ENCODE data around the gene DLG2. TPM values are rescaled to one million over a fixed set of nuclear protein-coding genes. Genes with fewer than 3 reads are reported as not detected.
"Not testable (repeated sequence)": the region's sequence is repeated elsewhere in the genome, so short reads cannot be mapped to it uniquely, and the experiment has no call there.

The DLG2 gene
- total RNA-seq, 1 donor from 2014 or later = 2.4 TPM

GRCh38 chr11:84993386-84993785, 633.8 kb downstream of the DLG2 start:
- Mint-ChIP-seq H3K27ac (no peak overlapping the region), H3K4me3 (ENCODE audit: low read depth) (no peak overlapping the region), H3K27me3 (no peaks in the 10 kb centered on the region), H3K9me3 (ENCODE audit: low read depth) (peaks cover 3% of the 10 kb centered on the region), H3K4me1 (ENCODE audit: low read depth) (no peaks in the 10 kb centered on the region), H3K36me3 (ENCODE audit: insufficient read depth) (no peaks in the 10 kb centered on the region)
- DNase-seq (ENCODE audit: low spot score, unreplicated experiment) = no peak
- TF ChIP-seq CTCF (IDR thresholded peaks at IDR 0.05; ENCODE audit: unreplicated experiment) = peak; percentile 39

- TF ChIP-seq CTCF (IDR thresholded peaks at IDR 0.05; ENCODE audit: unreplicated experiment) = no peak
- no peak for DNase-seq (ENCODE audit: low spot score, unreplicated experiment)
- Mint-ChIP-seq H3K36me3 (ENCODE audit: insufficient read depth) (no peaks in the 10 kb centered on the region), H3K9me3 (ENCODE audit: low read depth) (peaks cover 7% of the 10 kb centered on the region), H3K4me1 (ENCODE audit: low read depth) (no peaks in the 10 kb centered on the region), H3K4me3 (ENCODE audit: low read depth) (no peak overlapping the region), H3K27ac (no peak overlapping the region), H3K27me3 (no peaks in the 10 kb centered on the region)
These were observed 637.0 kb downstream of the DLG2 start for GRCh38 chr11:84990141-84990540.

GRCh38 chr11:84987686-84988187, 639.4 kb downstream of the DLG2 start:
- H3K4me3 Mint-ChIP-seq (ENCODE audit: low read depth); DNase-seq (ENCODE audit: low spot score, unreplicated experiment); H3K36me3 Mint-ChIP-seq (ENCODE audit: insufficient read depth); H3K4me1 Mint-ChIP-seq (ENCODE audit: low read depth); H3K27ac Mint-ChIP-seq; H3K27me3 Mint-ChIP-seq: not testable (repeated sequence)
- peaks cover 12% of the 10 kb centered on the region for H3K9me3 Mint-ChIP-seq (ENCODE audit: low read depth)

- DNase-seq (ENCODE audit: low spot score, unreplicated experiment) = no peak
- no peak overlapping the region for H3K4me3 Mint-ChIP-seq (ENCODE audit: low read depth)
- H3K9me3 Mint-ChIP-seq (ENCODE audit: low read depth) = peaks cover 18% of the 10 kb centered on the region
- no peaks in the 10 kb centered on the region for H3K36me3 Mint-ChIP-seq (ENCODE audit: insufficient read depth)
- no peaks in the 10 kb centered on the region for H3K4me1 Mint-ChIP-seq (ENCODE audit: low read depth)
- H3K27me3 Mint-ChIP-seq = no peaks in the 10 kb centered on the region
- TF ChIP-seq CTCF (IDR thresholded peaks at IDR 0.05; ENCODE audit: unreplicated experiment) = no peak
- no peak overlapping the region for H3K27ac Mint-ChIP-seq
These were observed 645.8 kb downstream of the DLG2 start for GRCh38 chr11:84981301-84981700.

GRCh38 chr11:84969103-84969502, 658.0 kb downstream of the DLG2 start:
- H3K9me3 Mint-ChIP-seq (ENCODE audit: low read depth) = no peaks in the 10 kb centered on the region

More at GRCh38 chr11:84969103-84969502, 658.0 kb downstream of the DLG2 start:
- H3K4me3 Mint-ChIP-seq (ENCODE audit: low read depth) = no peak overlapping the region
- no peaks in the 10 kb centered on the region for H3K27me3 Mint-ChIP-seq
- no peaks in the 10 kb centered on the region for H3K36me3 Mint-ChIP-seq (ENCODE audit: insufficient read depth)
- H3K4me1 Mint-ChIP-seq (ENCODE audit: low read depth) = peaks cover 2% of the 10 kb centered on the region
- no peak for DNase-seq (ENCODE audit: low spot score, unreplicated experiment)
- no peak overlapping the region for H3K27ac Mint-ChIP-seq
- TF ChIP-seq CTCF (IDR thresholded peaks at IDR 0.05; ENCODE audit: unreplicated experiment) = no peak
